ENCODE data around the gene PROM1. TPM values are rescaled to one million over a fixed set of nuclear protein-coding genes. Genes with fewer than 3 reads are reported as not detected.

Gene PROM1
- total and polyA plus RNA-seq, 2 experiments from 2014 or later: 36.6 to 66.6 TPM

GRCh38 chr4:15955670-15956069 lies 128.2 kb downstream of the PROM1 start:
- H3K27me3 ChIP-seq (ENCODE audit: insufficient read depth): no peaks in the 10 kb centered on the region
- ATAC-seq (no peak; the same call in 2 of the 3 replicates), DNase-seq (ENCODE audit: low spot score) (no peak)
- H3K27ac ChIP-seq (ENCODE audit: low read depth): no peak overlapping the region
- H3K4me2 ChIP-seq: no peak overlapping the region
- no peaks in the 10 kb centered on the region for H4K20me1 ChIP-seq (replicated peaks; ENCODE audit: insufficient read depth)
- H3K9me2 ChIP-seq (ENCODE audit: insufficient read depth): 0 out of 2 replicates have a peak, but pooled peaks cover 7% of the 10 kb centered on the region
- no peak overlapping the region for H2AFZ ChIP-seq
- 0 out of 2 replicates have a peak, but pooled peaks cover 8% of the 10 kb centered on the region for H3K36me3 ChIP-seq (ENCODE audit: insufficient read depth)
- H3K9me3 Mint-ChIP-seq: peaks cover 25% of the 10 kb centered on the region
- no peak overlapping the region for H3K27ac Mint-ChIP-seq
- H3K27me3 Mint-ChIP-seq (ENCODE audit: insufficient read depth, low read depth, poor library complexity): peaks cover under 1% of the 10 kb centered on the region
- TF ChIP-seq CTCF (conservative IDR thresholded peaks at IDR 0.05; ENCODE audit: low read depth in 2 of 2): peak in 1 of 2 experiments; percentile 32; a peak in 2 of 4 replicates
- TF ChIP-seq ETS1 (IDR thresholded peaks at IDR 0.05): no peak
- H3K36me3 Mint-ChIP-seq (ENCODE audit: low read depth): peaks cover 15% of the 10 kb centered on the region
- H3K4me3 Mint-ChIP-seq: no peak overlapping the region
- peaks cover 12% of the 10 kb centered on the region for H3K4me1 Mint-ChIP-seq
- H3F3A ChIP-seq (replicated peaks; ENCODE audit: low read depth): no peaks in the 10 kb centered on the region
- no peaks in the 10 kb centered on the region for H3K79me2 ChIP-seq (replicated peaks; ENCODE audit: insufficient read depth)
- H3K4me3 ChIP-seq: no peak overlapping the region
- H3K4me1 ChIP-seq (ENCODE audit: insufficient read depth): no peaks in the 10 kb centered on the region

- DNase-seq (ENCODE audit: low spot score) (no peak), ATAC-seq (no peak)
- H2AFZ ChIP-seq: no peak overlapping the region
- H3K9me3 Mint-ChIP-seq: peaks cover 25% of the 10 kb centered on the region
- H4K20me1 ChIP-seq (replicated peaks; ENCODE audit: insufficient read depth): no peaks in the 10 kb centered on the region
- H3K4me1 Mint-ChIP-seq: peaks cover 10% of the 10 kb centered on the region
- H3K4me1 ChIP-seq (ENCODE audit: insufficient read depth): no peaks in the 10 kb centered on the region
- H3K79me2 ChIP-seq (replicated peaks; ENCODE audit: insufficient read depth): no peaks in the 10 kb centered on the region
- no peak overlapping the region for H3K4me3 ChIP-seq
- H3F3A ChIP-seq (replicated peaks; ENCODE audit: low read depth): no peaks in the 10 kb centered on the region
- H3K36me3 ChIP-seq (ENCODE audit: insufficient read depth): 0 out of 2 replicates have a peak, but pooled peaks cover 8% of the 10 kb centered on the region
- peaks cover 15% of the 10 kb centered on the region for H3K36me3 Mint-ChIP-seq (ENCODE audit: low read depth)
- no peaks in the 10 kb centered on the region for H3K27me3 ChIP-seq (ENCODE audit: insufficient read depth)
- H3K4me2 ChIP-seq: no peak overlapping the region
- H3K27ac Mint-ChIP-seq: no peak overlapping the region
- 0 out of 2 replicates have a peak, but pooled peaks cover 12% of the 10 kb centered on the region for H3K9me2 ChIP-seq (ENCODE audit: insufficient read depth)
- H3K27ac ChIP-seq (ENCODE audit: low read depth): no peak overlapping the region
- no peak overlapping the region for H3K4me3 Mint-ChIP-seq
- peaks cover 2% of the 10 kb centered on the region for H3K27me3 Mint-ChIP-seq (ENCODE audit: insufficient read depth, low read depth, poor library complexity)
- no peak for TF ChIP-seq EZH2 (IDR thresholded peaks at IDR 0.05; ENCODE audit: low read depth, unreplicated experiment)
- TF ChIP-seq ZNF462 (CRISPR knock-in tag; IDR thresholded peaks at IDR 0.05): no peak
- no peak for TF ChIP-seq CTCF (conservative IDR thresholded peaks at IDR 0.05; ENCODE audit: low read depth in 2 of 2)
- no peak for TF ChIP-seq STAT1 (IDR thresholded peaks at IDR 0.05; ENCODE audit: unreplicated experiment)
- TF ChIP-seq ETS1 (IDR thresholded peaks at IDR 0.05): no peak
- TF ChIP-seq EZH2phosphoT487 (IDR thresholded peaks at IDR 0.05; ENCODE audit: unreplicated experiment): no peak
These were observed 130.2 kb downstream of the PROM1 start for GRCh38 chr4:15953625-15954024.
